Measurements from ENCODE around the gene ANOS1. TPM values are rescaled to one million over a fixed set of nuclear protein-coding genes. Genes with fewer than 3 reads are reported as not detected.

Gene ANOS1
- total and polyA plus RNA-seq, 2 donors (not counting 3 experiments of a cell fraction or from before 2014, with no cell fraction given), result 0.55 to 0.87 TPM

- FAIRE-seq, result no peak
- no peaks in the 10 kb centered on the region for H3K4me1 ChIP-seq (ENCODE audit: control insufficient read depth, extremely low read depth, insufficient read depth, low read length)
- no peaks in the 10 kb centered on the region for H3K9me3 ChIP-seq (replicated peaks; ENCODE audit: control insufficient read depth, insufficient read depth, low read length)
- H2AFZ ChIP-seq (ENCODE audit: low read depth, low read length), result no peak overlapping the region
- DNase-seq (ENCODE audit: low read depth, low spot score), result no peak
- CTCF ChIA-PET, result no interaction called here
- BruUV-seq (replicated peaks), result no TSS peak
- H3K9ac ChIP-seq (replicated peaks; ENCODE audit: extremely low read depth, insufficient read depth, low read length), result no peak overlapping the region
- intact Hi-C loops (cut with micrococcal nuclease) (no loop called here), dilution Hi-C loops (cut with MboI; ENCODE audit: extremely low pct_ligation_motif_present, low sequenced_read_pairs) (no loop called here)
- no peak overlapping the region for H3K4me3 ChIP-seq (replicated peaks in 1 of 3; ENCODE audit: insufficient read depth in 1 of 3, low read depth in 1 of 3, low read length in 3 of 3)
- H3K4me2 ChIP-seq (ENCODE audit: insufficient read depth, low read length), result no peak overlapping the region
- H3K27me3 ChIP-seq (ENCODE audit: control insufficient read depth in 2 of 2, insufficient read depth in 2 of 2, low read length in 2 of 2), result no peaks in the 10 kb centered on the region
- TF ChIP-seq MYC (IDR thresholded peaks at IDR 0.05; ENCODE audit: low read depth, low read length) (no peak), EZH2 (IDR thresholded peaks at IDR 0.05; ENCODE audit: borderline replicate concordance, low read depth, low read length, severe bottlenecking) (no peak), CTCF (IDR thresholded peaks at IDR 0.05; ENCODE audit: extremely low read depth in 1 of 2, insufficient read depth in 1 of 2, low read depth in 1 of 2, low read length in 2 of 2) (no peak), JUN (IDR thresholded peaks at IDR 0.05; ENCODE audit: borderline replicate concordance, insufficient read depth, insufficient read length, low read depth) (no peak), MAX (IDR thresholded peaks at IDR 0.05; ENCODE audit: insufficient read depth, insufficient read length) (no peak), GATA2 (IDR thresholded peaks at IDR 0.05; ENCODE audit: insufficient read depth, insufficient read length, low read depth, low read length) (no peak), FOS (IDR thresholded peaks at IDR 0.05; ENCODE audit: borderline replicate concordance, insufficient read depth, low read length) (no peak), POLR2AphosphoS5 (IDR thresholded peaks at IDR 0.05; ENCODE audit: insufficient read depth, low read depth, low read length) (no peak), POLR2A (IDR thresholded peaks at IDR 0.05; ENCODE audit: low read depth, low read length) (no peak)
- H4K20me1 ChIP-seq (replicated peaks; ENCODE audit: control insufficient read depth, extremely low read depth, insufficient read depth, low read length), result no peaks in the 10 kb centered on the region
- H3K27ac ChIP-seq (ENCODE audit: insufficient read depth, low read depth, low read length), result no peak overlapping the region
- no peaks in the 10 kb centered on the region for H3K79me2 ChIP-seq (ENCODE audit: control insufficient read depth, insufficient read depth, low read length)
- H3K36me3 ChIP-seq (ENCODE audit: control insufficient read depth in 2 of 2, extremely low read depth in 1 of 2, insufficient read depth in 2 of 2, low read length in 2 of 2), result no peaks in the 10 kb centered on the region
- POLR2A ChIA-PET, result no interaction called here
- H3K9me1 ChIP-seq (replicated peaks; ENCODE audit: control insufficient read depth, extremely low read depth, insufficient read depth, low read length), result no peaks in the 10 kb centered on the region
These were observed 41.2 kb upstream of the ANOS1 start for GRCh38 chrX:8773117-8773516.

Data from endothelial cell of umbilical vein (primary cell).